Loucy (cell line): ENCODE measurements around the gene ALDH1L1.

Source experiments
- H2AFZ ChIP-seq: fragments of 200-600 bp; sonication (generic); 2 replicates; pipeline ENCODE4 v1.6.0; 2016; ENCODE audit warnings: antibody characterized with exemption, mild to moderate bottlenecking, low read length, moderate library complexity
- H3F3A ChIP-seq: fragments of 200-600 bp; 2 replicates; pipeline ENCODE4 v1.6.0; 2016; ENCODE audit warnings: antibody characterized with exemption, low read depth, mild to moderate bottlenecking
- H3K27me3 ChIP-seq: fragments of 200-600 bp; sonication (generic); 2 replicates; pipeline ENCODE4 v1.6.1; 2014; ENCODE audit warnings: low read length, mild to moderate bottlenecking; ENCODE audit not compliant: insufficient read depth, poor library complexity, severe bottlenecking
- H3K36me3 ChIP-seq: fragments of 200-600 bp; sonication (generic); 2 replicates; pipeline ENCODE4 v1.6.1; 2016; ENCODE audit warnings: low read length; ENCODE audit not compliant: insufficient read depth
- H3K4me1 ChIP-seq: fragments of 200-600 bp; sonication (generic); 2 replicates; pipeline ENCODE4 v1.5.1; 2014; ENCODE audit warnings: low read length, mild to moderate bottlenecking; ENCODE audit not compliant: insufficient read depth, poor library complexity, severe bottlenecking
- H3K4me2 ChIP-seq: fragments of 200-600 bp; sonication (generic); 2 replicates; pipeline ENCODE4 v1.6.0; 2014; ENCODE audit warnings: antibody characterized with exemption, low read length, low read depth, mild to moderate bottlenecking; ENCODE audit not compliant: poor library complexity, severe bottlenecking
- H3K4me3 ChIP-seq: fragments of 200-600 bp; sonication (generic); 2 replicates; pipeline ENCODE4 v1.5.1; 2014; ENCODE audit warnings: low read length, mild to moderate bottlenecking, mixed read lengths; ENCODE audit not compliant: poor library complexity, severe bottlenecking
- H3K79me2 ChIP-seq: fragments of 200-600 bp; sonication (generic); 2 replicates; pipeline ENCODE4 v1.6.1; 2014; ENCODE audit warnings: low read length; ENCODE audit not compliant: insufficient read depth
- H3K9ac ChIP-seq: fragments of 200-600 bp; sonication (generic); 2 replicates; pipeline ENCODE4 v1.6.0; 2014; ENCODE audit warnings: mild to moderate bottlenecking, low read depth, low read length, moderate library complexity; ENCODE audit not compliant: poor library complexity, severe bottlenecking
- H3K9me2 ChIP-seq: fragments of 200-600 bp; sonication (generic); replicated peaks from 2 replicates; pipeline ENCODE4 v1.6.1; 2016; ENCODE audit warnings: low read depth, low read length, mixed read lengths
- H3K9me3 ChIP-seq: fragments of 200-600 bp; sonication (generic); 2 replicates; pipeline ENCODE4 v1.6.1; 2014; ENCODE audit warnings: mild to moderate bottlenecking, antibody characterized with exemption, low read length, low read depth; ENCODE audit not compliant: insufficient read depth
- H4K20me1 ChIP-seq: fragments of 200-600 bp; sonication (generic); 2 replicates; pipeline ENCODE4 v1.6.0; 2014; ENCODE audit warnings: antibody characterized with exemption, low read length, mild to moderate bottlenecking; ENCODE audit not compliant: insufficient read depth, poor library complexity, severe bottlenecking
- CTCF ChIP-seq: fragments of 200-600 bp; sonication (generic); conservative IDR thresholded peaks from 2 replicates; pipeline ENCODE4 v1.5.1; 2014; ENCODE audit warnings: mild to moderate bottlenecking, antibody characterized with exemption, low read length
- EZH2phosphoT487 ChIP-seq: fragments of 200-600 bp; IDR thresholded peaks from 2 replicates; pipeline ENCODE4 v1.6.1; 2018; ENCODE audit warnings: antibody characterized with exemption, mild to moderate bottlenecking, moderate library complexity, borderline replicate concordance

The ALDH1L1 gene

GRCh38 chr3:126061301-126062032 lies 118.9 kb downstream of the ALDH1L1 start:
- no peaks in the 10 kb centered on the region for H4K20me1 ChIP-seq
- H3K27me3 ChIP-seq, result no peaks in the 10 kb centered on the region
- no peaks in the 10 kb centered on the region for H3K9me3 ChIP-seq
- H3K9ac ChIP-seq, result no peak overlapping the region
- H3K4me3 ChIP-seq, result no peak overlapping the region
- no peaks in the 10 kb centered on the region for H3K9me2 ChIP-seq
- H3F3A ChIP-seq, result 0 out of 2 replicates have a peak, but pooled peaks cover 3% of the 10 kb centered on the region
- H3K36me3 ChIP-seq, result no peaks in the 10 kb centered on the region; the same call in 1 of the 2 replicates
- no peak overlapping the region for H2AFZ ChIP-seq
- H3K4me2 ChIP-seq, result no peak overlapping the region
- H3K79me2 ChIP-seq, result no peaks in the 10 kb centered on the region
- peaks cover 33% of the 10 kb centered on the region for H3K4me1 ChIP-seq
- TF ChIP-seq CTCF (no peak), EZH2phosphoT487 (no peak)

- H3K79me2 ChIP-seq, result no peaks in the 10 kb centered on the region
- H3K36me3 ChIP-seq, result no peaks in the 10 kb centered on the region; the same call in 1 of the 2 replicates
- H2AFZ ChIP-seq, result no peak overlapping the region
- no peaks in the 10 kb centered on the region for H3K27me3 ChIP-seq
- no peak overlapping the region for H3K4me3 ChIP-seq
- H3K9me3 ChIP-seq, result no peaks in the 10 kb centered on the region
- H3K9ac ChIP-seq, result no peak overlapping the region
- H3K4me1 ChIP-seq, result peaks cover 29% of the 10 kb centered on the region
- 0 out of 2 replicates have a peak, but pooled peaks cover 3% of the 10 kb centered on the region for H3F3A ChIP-seq
- no peak overlapping the region for H3K4me2 ChIP-seq
- H4K20me1 ChIP-seq, result no peaks in the 10 kb centered on the region
- H3K9me2 ChIP-seq, result no peaks in the 10 kb centered on the region
- TF ChIP-seq CTCF (no peak), EZH2phosphoT487 (no peak)
These were observed 119.7 kb downstream of the ALDH1L1 start for GRCh38 chr3:126060613-126061145.

- TF ChIP-seq EZH2phosphoT487 (no peak), CTCF (no peak)
- Histone ChIP-seq H3K4me2 (no peak overlapping the region), H3K4me3 (no peak overlapping the region)
These were observed 121.7 kb downstream of the ALDH1L1 start for GRCh38 chr3:126058666-126059065.

More at GRCh38 chr3:126058666-126059065, 121.7 kb downstream of the ALDH1L1 start:
- Histone ChIP-seq H3K27me3 (no peaks in the 10 kb centered on the region), H3K9me3 (no peaks in the 10 kb centered on the region), H2AFZ (no peak overlapping the region), H3K9ac (no peak overlapping the region), H3F3A (no peaks in the 10 kb centered on the region), H3K79me2 (no peaks in the 10 kb centered on the region), H3K36me3 (no peaks in the 10 kb centered on the region), H3K9me2 (no peaks in the 10 kb centered on the region), H4K20me1 (no peaks in the 10 kb centered on the region), H3K4me1 (peaks cover 9% of the 10 kb centered on the region)
